Measurements from ENCODE around the gene SLC35D3.

GRCh38 chr6:136927292-136927691, 5.2 kb downstream of the SLC35D3 start:
- TF ChIP-seq, protein P1, sequence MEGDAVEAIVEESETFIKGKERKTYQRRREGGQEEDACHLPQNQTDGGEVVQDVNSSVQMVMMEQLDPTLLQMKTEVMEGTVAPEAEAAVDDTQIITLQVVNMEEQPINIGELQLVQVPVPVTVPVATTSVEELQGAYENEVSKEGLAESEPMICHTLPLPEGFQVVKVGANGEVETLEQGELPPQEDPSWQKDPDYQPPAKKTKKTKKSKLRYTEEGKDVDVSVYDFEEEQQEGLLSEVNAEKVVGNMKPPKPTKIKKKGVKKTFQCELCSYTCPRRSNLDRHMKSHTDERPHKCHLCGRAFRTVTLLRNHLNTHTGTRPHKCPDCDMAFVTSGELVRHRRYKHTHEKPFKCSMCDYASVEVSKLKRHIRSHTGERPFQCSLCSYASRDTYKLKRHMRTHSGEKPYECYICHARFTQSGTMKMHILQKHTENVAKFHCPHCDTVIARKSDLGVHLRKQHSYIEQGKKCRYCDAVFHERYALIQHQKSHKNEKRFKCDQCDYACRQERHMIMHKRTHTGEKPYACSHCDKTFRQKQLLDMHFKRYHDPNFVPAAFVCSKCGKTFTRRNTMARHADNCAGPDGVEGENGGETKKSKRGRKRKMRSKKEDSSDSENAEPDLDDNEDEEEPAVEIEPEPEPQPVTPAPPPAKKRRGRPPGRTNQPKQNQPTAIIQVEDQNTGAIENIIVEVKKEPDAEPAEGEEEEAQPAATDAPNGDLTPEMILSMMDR (IDR thresholded peaks at IDR 0.05) = no peak
- no peak for TF ChIP-seq POLR2A (IDR thresholded peaks at IDR 0.05)
